T-cell (primary cell): Measurements from ENCODE around the gene GPS1. TPM values are rescaled to one million over a fixed set of nuclear protein-coding genes. Genes with fewer than 3 reads are reported as not detected.

Experiments
- ATAC-seq, 4 experiments: fragments of 200-7000 bp in 3 of 4; fragments of 150-1000 bp in 1 of 4; cut with Tn5 transposase; replicated peaks in 1 of 4; 1 replicate in 3 of 4; 2 replicates in 1 of 4; pipeline ENCODE4 v1.10.0; 2021; ENCODE audit warnings: moderate library complexity in 3 of 4, mild to moderate bottlenecking in 2 of 4, moderate number of reproducible peaks in 1 of 4
- CTCF ChIA-PET, 2 donors: fragments of 300-600 bp; sonication (Branson Sonifier 250); formaldehyde crosslinking; loops; one replicate each; lab custom pipeline; 2022; ENCODE audit warnings: antibody characterized with exemption in 2 of 2; lab: Charles Lee
- POLR2A ChIA-PET, 2 donors: fragments of 300-600 bp; sonication (Branson Sonifier 250); formaldehyde crosslinking; loops; one replicate each; lab custom pipeline; 2022; ENCODE audit warnings: antibody characterized with exemption in 2 of 2; lab: Charles Lee
- DNase-seq, 35 experiments: peaks; one replicate each; pipeline versions ENCODE4 v3.0.0 to v3.0.0-alpha.2; 2013 to 2023
- H3K27ac ChIP-seq: one replicate; pipeline ENCODE4 v1.5.1; 2013; ENCODE audit warnings: low read length
- H3K27me3 ChIP-seq, 2 experiments: replicated peaks in 1 of 2; 1 replicate in 1 of 2; 2 replicates in 1 of 2; pipeline versions ENCODE4 v1.6.1 to v1.7.0; 2013; ENCODE audit warnings: low read length in 1 of 2, mixed read lengths in 1 of 2; ENCODE audit not compliant: control insufficient read depth in 2 of 2, insufficient read depth in 2 of 2; ENCODE audit errors: extremely low read depth in 1 of 2
- H3K36me3 ChIP-seq, 2 donors: 1 replicate in 1 of 2; 2 replicates in 1 of 2; pipeline versions ENCODE4 v1.6.1 to v1.7.0; 2013; ENCODE audit warnings: low read length in 1 of 2; ENCODE audit not compliant: control insufficient read depth in 2 of 2, insufficient read depth in 1 of 2; ENCODE audit errors: extremely low read depth in 1 of 2
- H3K4me1 ChIP-seq, 2 experiments: 1 replicate in 1 of 2; 2 replicates in 1 of 2; pipeline versions ENCODE4 v1.6.1 to v1.7.0; 2013; ENCODE audit warnings: low read length in 2 of 2, mixed read lengths in 1 of 2; ENCODE audit not compliant: insufficient read depth in 2 of 2, control insufficient read depth in 1 of 2; ENCODE audit errors: extremely low read depth in 1 of 2
- H3K4me3 ChIP-seq, 2 donors: 1 replicate in 1 of 2; 2 replicates in 1 of 2; pipeline versions ENCODE4 v1.5.1 to v1.7.0; 2013; ENCODE audit warnings: mild to moderate bottlenecking in 2 of 2, low read length in 1 of 2, moderate library complexity in 1 of 2; ENCODE audit not compliant: control insufficient read depth in 1 of 2; ENCODE audit errors: extremely low read depth in 1 of 2
- H3K9me3 ChIP-seq: 2 replicates; pipeline ENCODE4 v1.7.0; 2013
- H3K27ac Mint-ChIP-seq, 2 donors: one replicate each; pipeline ENCODE4 v1.8.0; 2020 to 2021; ENCODE audit warnings: mild to moderate bottlenecking in 2 of 2, mixed read lengths in 2 of 2
- H3K27me3 Mint-ChIP-seq, 2 donors: one replicate each; pipeline ENCODE4 v1.8.0; 2021 to 2022; ENCODE audit warnings: mixed read lengths in 2 of 2
- H3K36me3 Mint-ChIP-seq: one replicate; pipeline ENCODE4 v1.8.0; 2021; ENCODE audit warnings: mixed read lengths
- H3K4me1 Mint-ChIP-seq, 3 donors: one replicate each; pipeline ENCODE4 v1.8.0; 2020 to 2022; ENCODE audit warnings: mixed read lengths in 3 of 3, mild to moderate bottlenecking in 1 of 3
- H3K4me3 Mint-ChIP-seq, 3 donors: one replicate each; pipeline ENCODE4 v1.8.0; 2020 to 2022; ENCODE audit warnings: mild to moderate bottlenecking in 3 of 3, mixed read lengths in 3 of 3, moderate library complexity in 3 of 3
- H3K9me3 Mint-ChIP-seq, 3 donors: one replicate each; pipeline ENCODE4 v1.8.0; 2020 to 2022; ENCODE audit warnings: mixed read lengths in 3 of 3
- WGBS: methylation state at CpG from one replicate; pipeline ENCODE4 v1.1.5; 2013; ENCODE audit warnings: missing lambda C conversion rate; ENCODE audit not compliant: insufficient coverage; 5-methylcytosine and 5-hydroxymethylcytosine counted together
- total RNA-seq, 35 experiments: library from RNA in 6 of 35; stranded (reverse) in 6 of 35; fragments of 120-200 nt in 1 of 35; gene quantifications; one replicate each; pipeline versions ENCODE4 v1.2.1 to v1.2.4 and lab custom pipeline; 2013 to 2026

GPS1 gene
- total RNA-seq, 5 donors from 2014 or later (not counting 1 experiment from before 2014, with no cell fraction given): 75.3 to 117 (median 98.0) TPM

DNA sequence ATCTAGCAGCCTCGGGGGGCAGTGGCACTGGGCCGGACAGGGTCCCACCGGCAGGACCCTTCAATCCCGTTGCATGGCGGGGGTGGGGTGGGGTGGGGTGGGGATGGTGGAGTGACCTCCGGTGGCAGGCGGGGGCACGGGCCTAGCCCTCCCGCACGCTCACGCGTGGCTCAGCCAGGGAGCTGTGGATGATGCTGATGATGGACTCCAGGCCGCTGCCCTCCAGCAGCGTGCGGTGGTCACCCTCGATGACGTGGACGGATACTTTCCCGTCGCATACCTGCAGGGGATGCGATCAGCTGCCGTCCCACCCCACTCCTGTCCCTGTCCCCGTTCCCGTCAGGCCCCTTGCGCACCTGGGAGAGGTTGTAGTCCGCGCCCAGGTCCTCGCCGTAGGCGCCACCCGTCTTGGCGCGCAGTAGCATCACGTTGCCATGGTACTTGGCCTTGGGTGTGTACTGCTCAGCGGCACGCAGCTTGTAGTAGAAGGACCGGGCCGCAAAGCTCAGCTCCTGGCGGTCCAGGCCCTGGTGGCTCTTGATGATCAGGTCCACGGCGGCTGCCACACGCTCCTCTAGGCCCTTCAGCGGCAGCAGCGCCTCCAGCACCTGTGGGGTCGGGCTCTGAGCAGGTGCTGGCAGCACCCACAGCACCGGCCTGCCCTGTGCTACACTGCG lies 27.4 kb downstream of the GPS1 start:
- Histone ChIP-seq H3K9me3 (no peaks in the 10 kb centered on the region), H3K27ac (no peak overlapping the region), H3K4me3 (no peak overlapping the region), H3K4me1 (no peaks in the 10 kb centered on the region), H3K36me3 (peaks cover 26 to 46% of the 10 kb centered on the region in 2 donors), H3K27me3 (no peaks in the 10 kb centered on the region)
- 96% methylated on average over 39 of the region's 47 CpGs for WGBS
- Mint-ChIP-seq H3K27ac (no peak overlapping the region), H3K9me3 (no peaks in the 10 kb centered on the region), H3K4me1 (no peaks in the 10 kb centered on the region), H3K27me3 (no peaks in the 10 kb centered on the region), H3K36me3 (peaks cover 6% of the 10 kb centered on the region), H3K4me3 (no peak overlapping the region)
- DNase-seq: no peak
- POLR2A ChIA-PET: no interaction called here
- ATAC-seq: peak in 1 of 4 experiments; percentile 5
- CTCF ChIA-PET: interaction anchor here in 1 of 2 donors (0.6 kb wide), 1 partner anchor 20 kb away, joined by 3 read pairs; no protein-coding TSS in a partner anchor

DNA sequence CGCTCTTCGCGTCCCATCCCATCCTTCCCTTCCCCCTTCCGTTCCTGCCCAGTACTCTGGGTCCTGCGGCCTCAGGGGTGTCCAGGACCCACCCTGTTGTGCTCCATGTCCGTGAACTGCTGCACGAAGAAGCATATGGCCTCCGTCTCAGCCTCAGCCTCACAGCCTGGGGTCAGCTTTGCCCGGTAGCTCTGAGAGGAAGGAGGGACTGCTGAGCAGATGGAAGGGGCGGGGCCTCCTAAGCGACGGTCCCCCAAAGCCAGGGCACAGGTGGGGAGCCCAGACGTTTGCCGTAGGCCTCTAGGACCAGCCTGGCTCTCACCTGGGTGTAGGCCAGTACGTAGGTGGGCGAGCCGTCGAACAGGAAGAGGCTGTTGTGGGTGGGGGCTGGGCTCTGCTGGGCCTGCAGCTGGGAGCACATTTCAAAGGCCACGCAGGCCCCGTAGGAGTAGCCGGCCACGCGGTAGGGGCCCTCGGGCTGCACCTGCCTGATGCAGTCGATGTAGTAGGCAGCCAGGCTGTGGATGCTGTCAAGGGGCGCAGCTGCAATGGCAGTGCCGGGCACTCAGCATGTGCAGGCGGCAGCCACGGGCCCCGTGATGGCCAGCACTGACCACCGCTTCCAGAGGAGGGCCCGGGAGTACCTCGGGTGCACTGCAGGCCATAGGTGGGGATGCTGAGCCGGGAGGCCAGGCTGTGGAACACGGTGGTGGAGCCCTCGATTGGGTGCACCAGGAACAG lies 28.5 kb downstream of the GPS1 start:
- Mint-ChIP-seq H3K27ac (no peak overlapping the region), H3K4me1 (no peaks in the 10 kb centered on the region), H3K36me3 (peaks cover 8% of the 10 kb centered on the region), H3K27me3 (no peaks in the 10 kb centered on the region), H3K4me3 (no peak overlapping the region), H3K9me3 (no peaks in the 10 kb centered on the region)
- CTCF ChIA-PET: no interaction called here
- Histone ChIP-seq H3K27ac (no peak overlapping the region), H3K9me3 (no peaks in the 10 kb centered on the region), H3K4me3 (no peak overlapping the region), H3K4me1 (no peaks in the 10 kb centered on the region), H3K27me3 (no peaks in the 10 kb centered on the region), H3K36me3 (peaks cover 31 to 52% of the 10 kb centered on the region in 2 donors)
- WGBS: 87% methylated on average over 31 of the region's 36 CpGs
- POLR2A ChIA-PET: no interaction called here
- ATAC-seq: no peak
- DNase-seq: no peak

DNA sequence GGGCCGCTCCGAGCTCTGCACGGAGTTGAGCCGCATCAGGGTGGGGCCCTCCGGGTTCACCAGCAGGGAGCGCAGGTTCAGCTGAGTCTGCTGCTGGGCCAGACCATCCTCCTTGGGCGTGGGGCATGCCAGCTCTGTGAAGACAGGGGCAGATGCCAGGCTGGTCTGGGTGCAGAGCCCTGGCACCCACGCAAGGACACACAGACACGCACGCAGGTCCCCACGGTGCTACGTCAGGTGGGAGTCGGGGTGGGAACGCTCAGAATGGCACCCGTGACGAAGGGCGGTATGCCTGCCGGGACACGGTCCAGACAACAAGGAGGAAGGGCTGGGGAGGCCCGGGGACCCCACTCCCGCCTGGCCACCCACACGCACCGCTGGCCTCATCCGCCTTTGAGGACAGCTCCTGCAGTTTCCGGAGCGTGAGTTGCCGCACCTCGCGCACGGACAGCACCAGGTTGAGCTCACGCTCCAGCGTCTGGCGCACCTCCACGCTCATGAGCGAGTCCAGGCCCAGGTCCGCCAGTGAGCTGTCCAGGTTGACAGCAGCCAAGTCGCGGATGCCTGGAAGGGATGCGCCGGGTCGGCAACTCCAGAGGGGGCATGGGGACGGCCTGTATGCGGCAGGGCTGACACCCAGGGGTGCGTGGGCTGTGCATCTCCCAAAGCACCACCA lies 29.2 kb downstream of the GPS1 start:
- Histone ChIP-seq H3K9me3 (no peaks in the 10 kb centered on the region), H3K36me3 (peaks cover 37 to 57% of the 10 kb centered on the region in 2 donors), H3K27ac (no peak overlapping the region), H3K4me1 (no peaks in the 10 kb centered on the region), H3K4me3 (no peak overlapping the region), H3K27me3 (no peaks in the 10 kb centered on the region)
- H3K36me3 Mint-ChIP-seq: peaks cover 8% of the 10 kb centered on the region
- H3K4me1 Mint-ChIP-seq: no peaks in the 10 kb centered on the region
- no peak overlapping the region for H3K27ac Mint-ChIP-seq
- H3K4me3 Mint-ChIP-seq: no peak overlapping the region
- H3K27me3 Mint-ChIP-seq: no peaks in the 10 kb centered on the region
- ChIA-PET POLR2A (no interaction called here), CTCF (no interaction called here)
- ATAC-seq: no peak
- DNase-seq: no peak
- no peaks in the 10 kb centered on the region for H3K9me3 Mint-ChIP-seq
- 94% methylated on average over 38 of the region's 44 CpGs for WGBS

DNA sequence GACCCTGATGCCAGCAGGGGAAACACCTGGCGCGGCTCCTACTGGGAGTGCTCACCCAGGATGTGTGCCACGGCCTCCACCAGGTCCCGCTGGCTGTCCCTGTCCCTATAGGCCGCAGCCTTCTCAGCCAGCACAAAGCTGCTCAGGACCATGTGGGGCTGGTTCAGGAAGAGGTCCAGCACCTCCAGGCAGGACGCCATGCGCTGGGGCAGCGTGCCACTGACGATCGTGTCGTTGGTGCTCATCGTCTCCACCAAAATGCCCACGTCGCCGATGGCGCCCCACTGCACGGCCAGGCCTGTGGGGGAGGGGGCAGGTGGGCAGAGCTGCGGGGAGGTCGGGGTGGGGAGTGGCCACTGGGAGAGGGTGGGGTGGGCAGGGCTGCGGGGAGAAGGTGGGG lies 29.8 kb downstream of the GPS1 start:
- WGBS: 95% methylated on average over 19 of the region's 20 CpGs
- peaks cover 41 to 60% of the 10 kb centered on the region in 2 donors for H3K36me3 ChIP-seq
- ATAC-seq (no peak), DNase-seq (peak in 1 of 35 experiments; percentile 1)
- Mint-ChIP-seq H3K36me3 (peaks cover 8% of the 10 kb centered on the region), H3K4me1 (no peaks in the 10 kb centered on the region), H3K27me3 (no peaks in the 10 kb centered on the region), H3K4me3 (no peak overlapping the region), H3K27ac (no peak overlapping the region), H3K9me3 (no peaks in the 10 kb centered on the region)
- ChIA-PET CTCF (no interaction called here), POLR2A (no interaction called here)
- H3K9me3 ChIP-seq: no peaks in the 10 kb centered on the region
- H3K4me3 ChIP-seq: no peak overlapping the region
- H3K27me3 ChIP-seq: no peaks in the 10 kb centered on the region
- H3K27ac ChIP-seq: no peak overlapping the region
- H3K4me1 ChIP-seq: no peaks in the 10 kb centered on the region

DNA sequence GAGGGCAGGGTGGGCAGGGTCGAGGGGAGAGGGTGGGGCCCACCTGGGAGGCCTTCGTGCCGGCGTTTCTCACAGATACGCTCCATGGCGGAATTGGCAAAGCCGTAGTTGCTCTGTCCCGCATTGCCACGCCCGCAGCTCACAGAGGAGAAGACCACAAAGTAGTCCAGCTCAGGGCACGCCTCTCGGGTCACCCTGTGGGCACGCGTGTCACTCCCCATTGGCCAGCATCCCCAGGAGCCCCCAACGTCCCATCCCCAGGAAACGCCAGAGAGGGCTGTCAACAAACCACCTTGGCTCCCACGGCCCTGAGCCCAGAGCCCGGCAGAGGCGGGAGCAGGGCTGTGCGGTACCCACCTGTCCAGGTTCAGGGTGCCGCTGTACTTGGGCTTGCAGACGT lies 30.3 kb downstream of the GPS1 start:
- no peak for ATAC-seq

DNA sequence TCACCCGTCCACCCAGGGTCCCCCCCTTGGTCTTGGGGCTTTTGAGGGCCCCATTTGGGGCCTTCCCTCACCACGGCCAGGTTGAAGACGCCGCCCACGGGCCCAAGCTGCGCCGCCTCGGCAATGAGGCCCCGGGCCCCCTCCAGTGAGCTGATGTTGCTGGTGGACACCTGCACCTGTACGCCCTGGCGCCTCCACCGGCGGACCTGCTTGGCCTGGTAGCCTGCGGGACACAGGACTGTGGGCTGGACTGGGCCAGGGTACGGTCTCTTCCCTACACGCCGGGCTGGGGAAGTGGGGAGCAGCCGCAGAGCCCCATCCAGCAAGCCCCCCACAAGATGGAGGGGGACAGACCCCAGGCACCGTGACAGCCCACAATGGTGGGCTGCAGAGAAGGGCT lies 30.8 kb downstream of the GPS1 start:
- ChIA-PET POLR2A (no interaction called here), CTCF (no interaction called here)
- Histone ChIP-seq H3K4me3 (no peak overlapping the region), H3K27me3 (no peaks in the 10 kb centered on the region), H3K27ac (no peak overlapping the region), H3K36me3 (peaks cover 41 to 67% of the 10 kb centered on the region in 2 donors), H3K4me1 (no peaks in the 10 kb centered on the region), H3K9me3 (no peaks in the 10 kb centered on the region)
- 89% methylated on average over 14 of the region's 19 CpGs for WGBS
- peaks cover 8% of the 10 kb centered on the region for H3K36me3 Mint-ChIP-seq
- DNase-seq: peak in 1 of 35 experiments; percentile 6
- no peaks in the 10 kb centered on the region for H3K9me3 Mint-ChIP-seq
- H3K27me3 Mint-ChIP-seq: no peaks in the 10 kb centered on the region
- H3K4me1 Mint-ChIP-seq: no peaks in the 10 kb centered on the region
- ATAC-seq: no peak
- H3K4me3 Mint-ChIP-seq: no peak overlapping the region
- H3K27ac Mint-ChIP-seq: no peak overlapping the region

More for the DNA sequence above, 30.3 kb downstream of the GPS1 start:
- Histone ChIP-seq H3K36me3 (peaks cover 41 to 62% of the 10 kb centered on the region in 2 donors), H3K27ac (no peak overlapping the region), H3K27me3 (no peaks in the 10 kb centered on the region), H3K4me3 (no peak overlapping the region), H3K4me1 (no peaks in the 10 kb centered on the region), H3K9me3 (no peaks in the 10 kb centered on the region)
- no peak overlapping the region for H3K27ac Mint-ChIP-seq
- H3K36me3 Mint-ChIP-seq: peaks cover 8% of the 10 kb centered on the region
- no peaks in the 10 kb centered on the region for H3K9me3 Mint-ChIP-seq
- WGBS: 95% methylated on average over 21 of the region's 22 CpGs
- H3K27me3 Mint-ChIP-seq: no peaks in the 10 kb centered on the region
- DNase-seq: peak in 1 of 35 experiments; percentile 0
- no peak overlapping the region for H3K4me3 Mint-ChIP-seq
- no peaks in the 10 kb centered on the region for H3K4me1 Mint-ChIP-seq
- CTCF ChIA-PET: no interaction called here
- POLR2A ChIA-PET: no interaction called here
